Activated T-cell treated with anti-CD3 and anti-CD28 coated beads, Interleukin-2, amount 50 U/mL, for 4 hours (primary cell): ENCODE data around the gene ZDHHC11B. TPM values are rescaled to one million over a fixed set of nuclear protein-coding genes. Genes with fewer than 3 reads are reported as not detected.
"Not testable (repeated sequence)": the region's sequence is repeated elsewhere in the genome, so short reads cannot be mapped to it uniquely, and the experiment has no call there.

Experiments
- ATAC-seq, 2 donors: fragments of 200-7000 bp; cut with Tn5 transposase; one replicate each; pipeline ENCODE4 v1.10.0; 2021
- DNase-seq: peaks from one replicate; pipeline ENCODE4 v3.0.0-alpha.2; 2020
- H3K27me3 Mint-ChIP-seq: one replicate; pipeline ENCODE4 v1.8.0; 2021; ENCODE audit warnings: low read depth, mixed read lengths
- H3K36me3 Mint-ChIP-seq: one replicate; pipeline ENCODE4 v1.8.0; 2022; ENCODE audit warnings: mixed read lengths; ENCODE audit not compliant: insufficient read depth
- H3K4me1 Mint-ChIP-seq: one replicate; pipeline ENCODE4 v1.8.0; 2021; ENCODE audit warnings: low read depth, mixed read lengths
- H3K4me3 Mint-ChIP-seq: one replicate; pipeline ENCODE4 v1.8.0; 2021; ENCODE audit warnings: mild to moderate bottlenecking, moderate library complexity, mixed read lengths
- H3K9me3 Mint-ChIP-seq: one replicate; pipeline ENCODE4 v1.8.0; 2021; ENCODE audit warnings: mixed read lengths
- total RNA-seq, 3 donors: library from RNA; stranded (reverse); gene quantifications; one replicate each; pipeline ENCODE4 v1.2.1, GENCODE V29; 2021

ZDHHC11B gene
- total RNA-seq, 3 donors from 2014 or later = 0.21 to 0.66 (median 0.30) TPM

GRCh38 chr5:766666-767431 is 17.7 kb downstream of the ZDHHC11B start:
- DNase-seq = no peak
- H3K36me3 Mint-ChIP-seq = no peaks in the 10 kb centered on the region
- H3K4me1 Mint-ChIP-seq = no peaks in the 10 kb centered on the region
- no peak for ATAC-seq
- no peaks in the 10 kb centered on the region for H3K27me3 Mint-ChIP-seq
- peaks cover 5% of the 10 kb centered on the region for H3K9me3 Mint-ChIP-seq
- H3K4me3 Mint-ChIP-seq = no peak overlapping the region

DNA sequence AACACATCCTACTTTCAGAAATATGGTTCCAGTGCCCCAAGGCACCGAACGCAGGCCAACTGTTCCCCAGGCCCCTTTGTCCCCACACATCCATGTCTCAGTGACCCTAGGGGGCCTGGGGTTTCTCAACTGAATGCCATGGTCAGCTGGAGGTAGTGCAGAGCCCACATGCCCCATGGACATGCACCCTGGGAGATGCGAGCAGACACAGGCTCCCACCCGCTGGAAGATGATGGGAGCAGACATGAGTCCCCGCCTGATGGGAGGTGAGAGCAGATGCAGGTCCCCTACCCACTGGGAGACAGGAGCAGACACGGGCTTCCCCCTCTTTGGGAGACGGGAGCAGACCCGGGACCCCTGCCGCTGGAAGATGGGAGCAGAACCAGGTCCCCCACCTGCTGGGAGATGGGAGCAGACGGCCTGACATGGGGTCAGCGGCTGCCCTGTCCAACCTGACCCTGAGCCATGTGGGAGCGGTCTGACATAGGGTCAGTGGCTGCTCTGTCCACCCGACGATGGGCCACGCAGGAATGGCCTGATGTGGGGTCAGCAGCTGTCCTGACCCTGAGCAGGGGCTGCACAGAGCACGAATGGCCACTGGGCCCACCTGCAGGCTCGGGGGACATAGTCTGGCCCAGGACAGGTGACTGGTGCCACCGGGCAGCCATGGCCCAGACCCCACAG is 18.4 kb downstream of the ZDHHC11B start:
- no peaks in the 10 kb centered on the region for H3K36me3 Mint-ChIP-seq
- DNase-seq = no peak
- ATAC-seq = no peak

GRCh38 chr5:763998-764781 is 20.3 kb downstream of the ZDHHC11B start:
- Mint-ChIP-seq H3K4me1 (peaks cover 3% of the 10 kb centered on the region), H3K27me3 (peaks cover 2% of the 10 kb centered on the region), H3K4me3 (no peak overlapping the region), H3K9me3 (peaks cover 5% of the 10 kb centered on the region), H3K36me3 (no peaks in the 10 kb centered on the region)
- peak in 1 of 2 donors; percentile 6 for ATAC-seq
- DNase-seq = no peak

More for the DNA sequence above, 18.4 kb downstream of the ZDHHC11B start:
- H3K4me1 Mint-ChIP-seq = no peaks in the 10 kb centered on the region
- H3K4me3 Mint-ChIP-seq = no peak overlapping the region
- H3K9me3 Mint-ChIP-seq = peaks cover 5% of the 10 kb centered on the region
- peaks cover 2% of the 10 kb centered on the region for H3K27me3 Mint-ChIP-seq

DNA sequence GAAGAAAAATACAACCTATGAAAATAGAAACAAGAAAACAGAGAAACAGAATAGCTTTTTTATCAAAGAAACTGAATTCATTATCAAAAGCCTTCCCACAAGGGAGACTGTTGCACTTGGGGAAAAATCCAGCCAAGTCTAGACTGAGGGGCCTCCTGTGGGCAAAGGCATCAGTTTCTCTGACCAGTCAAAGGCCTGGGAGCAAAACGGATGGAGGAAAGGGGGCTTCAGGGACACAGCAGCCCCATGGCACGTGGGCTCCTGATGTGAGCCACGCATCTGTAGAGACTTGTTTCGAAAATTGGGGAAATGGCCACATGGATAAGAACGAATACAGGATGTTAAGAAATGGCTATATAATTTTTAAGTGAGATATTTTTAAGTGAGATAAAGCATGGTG is 21.1 kb downstream of the ZDHHC11B start:
- Mint-ChIP-seq H3K4me1 (peaks cover 11% of the 10 kb centered on the region), H3K4me3 (no peak overlapping the region), H3K27me3 (peaks cover 2% of the 10 kb centered on the region), H3K9me3 (peaks cover 5% of the 10 kb centered on the region), H3K36me3 (no peaks in the 10 kb centered on the region)
- DNase-seq (no peak), ATAC-seq (no peak)

DNA sequence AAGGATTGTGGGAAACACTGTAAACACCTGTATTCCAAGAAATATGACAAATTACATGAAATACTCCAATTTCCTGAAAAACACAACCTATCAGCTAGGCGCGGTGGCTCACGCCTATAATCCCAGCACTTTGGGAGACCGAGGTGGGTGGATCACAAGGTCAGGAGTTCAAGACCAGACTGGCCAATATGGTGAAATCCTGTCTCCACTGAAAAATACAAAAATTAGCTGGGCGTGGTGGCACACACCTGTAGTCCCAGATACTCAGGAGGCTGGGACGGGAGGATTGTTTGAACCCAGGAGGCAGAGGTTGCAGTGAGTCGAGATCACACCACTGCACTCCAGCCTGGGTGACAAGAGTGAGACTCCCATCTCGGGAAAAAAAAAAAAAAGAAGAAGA is 21.5 kb downstream of the ZDHHC11B start:
- DNase-seq, H3K27me3 Mint-ChIP-seq, H3K4me3 Mint-ChIP-seq, ATAC-seq, H3K9me3 Mint-ChIP-seq, H3K36me3 Mint-ChIP-seq: not testable (repeated sequence)
- H3K4me1 Mint-ChIP-seq = peaks cover 15% of the 10 kb centered on the region

- Mint-ChIP-seq H3K4me1 (peaks cover 24% of the 10 kb centered on the region), H3K36me3 (no peaks in the 10 kb centered on the region), H3K4me3 (no peak overlapping the region), H3K27me3 (peaks cover 5% of the 10 kb centered on the region), H3K9me3 (peaks cover 5% of the 10 kb centered on the region)
- DNase-seq (no peak), ATAC-seq (no peak)
These were observed 22.4 kb downstream of the ZDHHC11B start for GRCh38 chr5:761854-762710.

- Mint-ChIP-seq H3K4me1 (peaks cover 27% of the 10 kb centered on the region), H3K4me3 (no peak overlapping the region), H3K9me3 (peaks cover 5% of the 10 kb centered on the region), H3K27me3 (peaks cover 7% of the 10 kb centered on the region), H3K36me3 (no peaks in the 10 kb centered on the region)
- DNase-seq (no peak), ATAC-seq (no peak)
These were observed 23.3 kb downstream of the ZDHHC11B start for GRCh38 chr5:761059-761771.

DNA sequence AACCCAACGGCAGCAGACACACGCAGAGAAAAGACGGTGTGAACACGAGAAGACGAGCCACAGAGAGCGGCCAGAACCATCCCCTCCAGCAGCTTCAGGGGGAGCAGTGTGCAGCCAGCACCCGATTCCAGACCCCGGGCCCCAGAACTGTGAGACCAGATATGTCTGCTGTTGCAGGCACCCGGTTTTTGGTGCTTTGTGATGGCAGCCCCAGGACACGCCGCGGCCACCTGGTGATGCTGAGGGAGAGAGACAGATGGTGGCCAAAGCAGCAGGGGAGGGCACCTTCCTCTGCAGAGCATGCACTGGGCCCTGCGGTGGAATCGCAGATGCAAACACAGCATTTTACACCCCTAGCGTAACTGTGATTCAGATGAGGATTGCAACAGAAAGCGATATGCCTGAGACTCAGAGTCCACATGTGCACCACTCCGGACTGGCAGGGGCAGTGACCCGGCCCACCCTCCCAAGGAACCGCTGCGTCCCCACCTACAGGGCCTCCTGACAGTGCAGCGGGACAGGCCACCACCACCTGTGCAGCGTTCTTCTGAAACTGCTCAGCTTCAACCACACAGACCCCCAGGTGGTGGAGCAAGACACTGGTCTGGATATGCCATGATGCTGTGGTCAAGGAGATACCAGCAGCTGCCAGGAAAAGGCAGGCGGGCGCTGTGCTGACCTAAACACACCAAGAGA is 24.0 kb downstream of the ZDHHC11B start:
- Mint-ChIP-seq H3K36me3 (no peaks in the 10 kb centered on the region), H3K9me3 (peaks cover 4% of the 10 kb centered on the region), H3K27me3 (peaks cover 11% of the 10 kb centered on the region), H3K4me3 (no peak overlapping the region), H3K4me1 (peaks cover 27% of the 10 kb centered on the region)
- DNase-seq (no peak), ATAC-seq (no peak)

DNA sequence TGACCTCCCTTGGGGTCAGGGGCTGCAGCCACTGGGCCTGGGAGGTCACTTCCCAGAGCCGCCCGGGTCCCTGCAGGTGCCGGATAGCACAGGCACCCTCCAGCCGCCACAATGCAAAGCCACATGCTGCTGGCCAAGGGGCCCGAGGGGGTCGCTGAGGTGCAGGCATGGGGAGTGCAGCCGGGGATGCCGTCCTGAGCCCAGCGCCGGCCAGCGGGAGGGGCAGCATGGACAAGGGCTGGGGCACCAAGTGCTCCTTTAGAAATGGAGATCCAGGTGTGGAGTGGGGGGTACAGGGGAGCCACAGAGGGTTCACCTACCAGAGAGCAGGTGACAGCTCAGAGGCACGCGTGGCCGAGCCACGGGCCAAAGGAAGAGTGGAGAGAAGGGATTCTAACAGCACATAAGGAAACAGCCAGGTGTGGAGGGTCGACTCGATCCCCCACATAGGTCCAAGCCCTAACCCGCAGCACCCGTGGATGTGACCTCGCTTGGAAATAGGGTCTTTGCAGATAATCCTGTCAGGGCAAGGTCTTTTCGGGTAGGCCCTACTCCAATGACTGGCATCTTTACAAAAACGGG is 24.7 kb downstream of the ZDHHC11B start:
- DNase-seq (no peak), ATAC-seq (no peak)
- Mint-ChIP-seq H3K27me3 (peaks cover 11% of the 10 kb centered on the region), H3K9me3 (no peaks in the 10 kb centered on the region), H3K4me3 (no peak overlapping the region), H3K36me3 (no peaks in the 10 kb centered on the region), H3K4me1 (peaks cover 27% of the 10 kb centered on the region)

- peak; percentile 51 to 67 for ATAC-seq
- H3K4me3 Mint-ChIP-seq = peak overlapping the region; percentile 27
These were observed 25.3 kb downstream of the ZDHHC11B start for GRCh38 chr5:759111-759751.

DNA sequence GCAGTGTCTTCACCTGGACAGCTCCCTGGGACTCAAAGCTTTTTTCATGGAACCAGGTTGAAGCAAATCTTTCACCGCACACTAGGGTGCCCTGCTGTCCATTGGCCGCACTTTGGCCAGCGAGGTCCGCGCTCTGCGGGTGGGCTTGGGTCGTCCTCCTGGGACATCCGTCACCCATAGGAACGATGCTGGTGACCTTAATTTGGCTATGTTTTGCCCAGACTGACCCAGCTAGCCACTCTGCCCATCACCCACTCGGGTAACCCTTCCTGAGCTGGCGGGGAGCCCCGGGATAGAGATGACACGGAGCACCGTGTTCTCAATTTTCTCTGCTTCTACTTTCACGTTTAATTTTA is 25.9 kb downstream of the ZDHHC11B start:
- no peak for DNase-seq
- no peaks in the 10 kb centered on the region for H3K36me3 Mint-ChIP-seq
- ATAC-seq = no peak
- no peaks in the 10 kb centered on the region for H3K9me3 Mint-ChIP-seq
- H3K4me1 Mint-ChIP-seq = peaks cover 29% of the 10 kb centered on the region
- peaks cover 11% of the 10 kb centered on the region for H3K27me3 Mint-ChIP-seq
- H3K4me3 Mint-ChIP-seq = peak overlapping the region; percentile 27

More at GRCh38 chr5:759111-759751, 25.3 kb downstream of the ZDHHC11B start:
- no peaks in the 10 kb centered on the region for H3K9me3 Mint-ChIP-seq
- no peak for DNase-seq
- H3K4me1 Mint-ChIP-seq = peaks cover 29% of the 10 kb centered on the region
- peaks cover 11% of the 10 kb centered on the region for H3K27me3 Mint-ChIP-seq
- no peaks in the 10 kb centered on the region for H3K36me3 Mint-ChIP-seq

- H3K9me3 Mint-ChIP-seq = no peaks in the 10 kb centered on the region
- no peak for ATAC-seq
These were observed 26.4 kb downstream of the ZDHHC11B start for GRCh38 chr5:757931-758697.

More at GRCh38 chr5:757931-758697, 26.4 kb downstream of the ZDHHC11B start:
- peaks cover 11% of the 10 kb centered on the region for H3K27me3 Mint-ChIP-seq
- H3K4me1 Mint-ChIP-seq = peaks cover 29% of the 10 kb centered on the region
- H3K4me3 Mint-ChIP-seq = no peak overlapping the region
- DNase-seq = no peak
- no peaks in the 10 kb centered on the region for H3K36me3 Mint-ChIP-seq
